ENCODE measurements around the gene ANKRD13A. TPM values are rescaled to one million over a fixed set of nuclear protein-coding genes. Genes with fewer than 3 reads are reported as not detected.
"Not testable (repeated sequence)": the region's sequence is repeated elsewhere in the genome, so short reads cannot be mapped to it uniquely, and the experiment has no call there.

ANKRD13A gene
- polyA plus RNA-seq, 1 donor = 29.3 TPM

DNA sequence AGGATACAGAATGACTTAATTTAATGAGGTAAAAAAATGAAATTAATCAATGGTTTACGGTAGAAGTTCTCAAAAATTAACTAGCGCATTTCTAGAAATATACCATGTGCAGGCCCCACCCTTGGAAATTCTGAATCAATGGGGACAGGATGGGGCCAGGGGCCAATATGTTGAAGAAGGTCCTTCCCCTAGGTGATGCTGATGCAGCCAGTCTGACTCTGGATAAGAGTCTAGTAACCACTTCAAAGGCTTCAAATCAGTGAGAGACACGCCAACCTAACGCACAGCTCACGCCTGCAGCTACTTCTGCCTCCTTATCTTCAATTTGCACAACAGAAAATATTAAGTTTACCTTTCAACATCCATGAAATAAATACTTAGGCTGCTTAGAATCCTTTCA lies 17.9 kb upstream of the ANKRD13A start:
- Histone ChIP-seq H3K27ac (ENCODE audit: low read length) (no peak overlapping the region), H3K4me1 (ENCODE audit: control insufficient read depth, insufficient read depth, low read length) (no peaks in the 10 kb centered on the region), H3K36me3 (ENCODE audit: control insufficient read depth, insufficient read depth, low read length) (peaks cover 87% of the 10 kb centered on the region), H3K4me3 (ENCODE audit: low read length) (no peak overlapping the region), H3K27me3 (ENCODE audit: control insufficient read depth, insufficient read depth, low read length) (no peaks in the 10 kb centered on the region), H3K9me3 (ENCODE audit: control insufficient read depth, low read depth, low read length) (peaks cover 3% of the 10 kb centered on the region)
- whole genome bisulfite sequencing (ENCODE audit: insufficient coverage, low lambda C conversion rate) = 97% methylated on average over 5 of the region's 5 CpGs
- DNase-seq = no peak

DNA sequence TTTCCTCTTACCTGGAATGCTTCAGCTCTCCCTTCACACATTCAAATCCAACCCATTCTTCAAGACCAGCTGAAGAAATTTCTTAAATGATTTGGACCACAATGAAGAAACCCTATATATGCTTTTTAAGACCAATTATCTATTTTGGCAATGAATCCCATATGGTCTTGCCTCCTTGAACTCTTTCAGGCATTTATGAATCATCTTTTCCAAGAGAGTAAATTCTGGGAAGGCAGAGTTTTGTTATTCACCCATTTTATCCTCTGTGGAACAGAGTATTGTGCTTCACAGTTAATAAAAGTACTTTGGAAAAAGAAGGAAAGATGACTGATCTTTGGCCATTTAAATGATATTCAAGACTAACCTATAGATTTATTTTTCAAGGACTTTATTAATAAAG lies 17.0 kb upstream of the ANKRD13A start:
- no peak overlapping the region for H3K4me3 ChIP-seq (ENCODE audit: low read length)
- no peak overlapping the region for H3K27ac ChIP-seq (ENCODE audit: low read length)
- H3K4me1 ChIP-seq (ENCODE audit: control insufficient read depth, insufficient read depth, low read length) = no peaks in the 10 kb centered on the region
- no peaks in the 10 kb centered on the region for H3K27me3 ChIP-seq (ENCODE audit: control insufficient read depth, insufficient read depth, low read length)
- peaks cover 3% of the 10 kb centered on the region for H3K9me3 ChIP-seq (ENCODE audit: control insufficient read depth, low read depth, low read length)
- peaks cover 80% of the 10 kb centered on the region for H3K36me3 ChIP-seq (ENCODE audit: control insufficient read depth, insufficient read depth, low read length)
- DNase-seq = no peak

DNA sequence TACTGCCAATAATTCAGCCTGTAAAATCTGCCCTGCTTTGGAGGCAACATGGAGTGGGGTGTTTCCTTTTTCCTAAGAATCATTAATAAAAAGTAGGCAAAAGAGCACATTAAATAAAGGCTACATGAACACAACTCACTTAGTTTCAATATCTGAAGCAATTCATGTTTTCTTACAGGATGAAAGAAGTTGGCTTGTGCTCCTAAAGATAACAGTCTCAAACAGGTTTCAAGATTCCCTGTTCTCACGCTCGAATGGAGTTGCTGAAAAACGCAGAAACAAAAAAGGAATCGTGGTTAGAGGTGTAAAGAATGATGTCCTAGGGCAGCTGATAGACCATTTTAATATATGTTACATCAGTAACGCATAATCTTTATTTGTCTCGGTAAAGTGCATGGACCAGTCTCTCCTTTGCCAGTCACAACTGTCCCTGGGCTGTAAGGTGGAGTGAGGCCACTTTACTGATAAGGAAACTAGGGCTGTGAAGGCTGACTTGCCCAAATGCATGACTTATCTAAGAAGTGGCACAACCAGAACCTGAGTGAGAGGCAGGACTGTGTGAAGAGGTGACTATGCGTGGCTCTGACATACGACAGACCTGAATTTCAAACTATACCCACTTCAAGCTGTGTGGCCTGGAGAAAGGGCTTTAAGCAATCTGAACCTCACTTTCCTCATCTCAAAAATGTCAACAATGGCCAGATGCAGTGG lies 15.6 kb upstream of the ANKRD13A start:
- WGBS (ENCODE audit: insufficient coverage, low lambda C conversion rate) = 100% methylated on average over 3 of the region's 8 CpGs
- Histone ChIP-seq H3K4me1 (ENCODE audit: control insufficient read depth, insufficient read depth, low read length) (no peaks in the 10 kb centered on the region), H3K27me3 (ENCODE audit: control insufficient read depth, insufficient read depth, low read length) (no peaks in the 10 kb centered on the region), H3K36me3 (ENCODE audit: control insufficient read depth, insufficient read depth, low read length) (peaks cover 79% of the 10 kb centered on the region), H3K4me3 (ENCODE audit: low read length) (no peak overlapping the region), H3K9me3 (ENCODE audit: control insufficient read depth, low read depth, low read length) (peaks cover 3% of the 10 kb centered on the region), H3K27ac (ENCODE audit: low read length) (no peak overlapping the region)
- DNase-seq = no peak

DNA sequence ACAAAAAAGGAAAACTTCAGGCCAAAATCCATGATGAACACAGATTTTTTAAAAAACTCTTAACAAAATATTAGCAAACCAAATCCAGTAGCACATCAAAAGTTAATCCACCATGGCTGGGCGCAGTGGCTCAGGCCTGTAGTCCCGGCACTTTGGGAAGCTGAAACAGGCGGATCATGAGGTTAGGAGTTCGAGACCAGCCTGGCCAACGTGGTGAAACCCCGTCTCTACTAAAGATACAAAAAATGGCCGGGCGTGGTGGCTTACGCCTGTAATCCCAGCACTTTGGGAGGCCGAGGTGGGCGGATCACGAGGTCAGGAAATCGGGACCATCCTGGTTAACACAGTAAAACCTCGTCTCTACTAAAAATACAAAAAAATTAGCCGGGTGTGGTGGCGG lies 13.0 kb upstream of the ANKRD13A start:
- H3K4me1 ChIP-seq (ENCODE audit: control insufficient read depth, insufficient read depth, low read length); DNase-seq; H3K9me3 ChIP-seq (ENCODE audit: control insufficient read depth, low read depth, low read length); H3K27me3 ChIP-seq (ENCODE audit: control insufficient read depth, insufficient read depth, low read length); H3K27ac ChIP-seq (ENCODE audit: low read length); H3K4me3 ChIP-seq (ENCODE audit: low read length): not testable (repeated sequence)
- WGBS (ENCODE audit: insufficient coverage, low lambda C conversion rate) = 100% methylated on average over 3 of the region's 16 CpGs
- peaks cover 74% of the 10 kb centered on the region for H3K36me3 ChIP-seq (ENCODE audit: control insufficient read depth, insufficient read depth, low read length)

DNA sequence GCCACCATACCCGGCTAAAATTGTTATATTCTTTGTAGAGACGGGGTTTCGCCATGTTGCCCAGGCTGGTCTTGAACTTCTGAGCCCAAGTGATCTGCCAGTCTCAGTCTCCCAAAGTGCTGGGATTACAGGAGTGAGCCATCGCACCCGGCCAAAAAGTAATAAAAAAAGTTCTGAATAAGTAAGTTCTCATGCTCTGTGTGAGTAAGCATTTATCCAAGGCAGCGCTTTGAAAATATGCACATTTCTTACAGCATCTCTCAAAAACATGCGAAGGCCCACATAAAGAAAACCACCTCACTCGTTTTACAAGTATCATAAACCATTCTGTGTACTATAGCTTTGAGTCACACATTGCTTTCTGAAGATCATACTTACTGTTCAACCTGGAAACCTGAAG lies 11.6 kb upstream of the ANKRD13A start:
- 100% methylated on average over 1 of the region's 8 CpGs for WGBS (ENCODE audit: insufficient coverage, low lambda C conversion rate)

DNA sequence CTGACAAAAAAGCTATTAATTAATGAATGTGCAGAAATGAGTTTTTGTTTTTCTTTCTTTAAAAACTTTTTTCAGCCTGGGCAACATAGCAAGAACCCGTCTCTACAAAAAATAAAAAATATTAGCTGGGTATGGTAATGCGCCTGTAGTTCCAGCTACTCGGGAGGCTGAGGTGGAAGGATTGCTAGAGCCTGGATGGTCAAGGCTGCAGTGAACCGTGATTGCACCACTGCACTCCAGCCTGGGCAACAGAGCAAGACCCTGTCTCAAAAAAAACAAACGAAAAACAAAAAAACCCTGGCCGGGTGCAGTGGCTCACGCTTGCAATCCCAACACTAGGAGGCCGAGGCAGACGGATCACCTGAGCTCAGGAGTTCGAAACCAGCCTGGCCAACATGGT lies 11.0 kb upstream of the ANKRD13A start:
- no peak for DNase-seq
- Histone ChIP-seq H3K27ac (ENCODE audit: low read length) (no peak overlapping the region), H3K36me3 (ENCODE audit: control insufficient read depth, insufficient read depth, low read length) (peaks cover 60% of the 10 kb centered on the region), H3K4me3 (ENCODE audit: low read length) (no peak overlapping the region), H3K27me3 (ENCODE audit: control insufficient read depth, insufficient read depth, low read length) (no peaks in the 10 kb centered on the region), H3K4me1 (ENCODE audit: control insufficient read depth, insufficient read depth, low read length) (no peaks in the 10 kb centered on the region), H3K9me3 (ENCODE audit: control insufficient read depth, low read depth, low read length) (no peaks in the 10 kb centered on the region)
- 100% methylated on average over 1 of the region's 10 CpGs for WGBS (ENCODE audit: insufficient coverage, low lambda C conversion rate)

More for the DNA sequence above, 11.6 kb upstream of the ANKRD13A start:
- Histone ChIP-seq H3K27me3 (ENCODE audit: control insufficient read depth, insufficient read depth, low read length) (no peaks in the 10 kb centered on the region), H3K9me3 (ENCODE audit: control insufficient read depth, low read depth, low read length) (no peaks in the 10 kb centered on the region), H3K4me1 (ENCODE audit: control insufficient read depth, insufficient read depth, low read length) (no peaks in the 10 kb centered on the region), H3K27ac (ENCODE audit: low read length) (no peak overlapping the region), H3K4me3 (ENCODE audit: low read length) (no peak overlapping the region), H3K36me3 (ENCODE audit: control insufficient read depth, insufficient read depth, low read length) (peaks cover 67% of the 10 kb centered on the region)
- DNase-seq = no peak

DNA sequence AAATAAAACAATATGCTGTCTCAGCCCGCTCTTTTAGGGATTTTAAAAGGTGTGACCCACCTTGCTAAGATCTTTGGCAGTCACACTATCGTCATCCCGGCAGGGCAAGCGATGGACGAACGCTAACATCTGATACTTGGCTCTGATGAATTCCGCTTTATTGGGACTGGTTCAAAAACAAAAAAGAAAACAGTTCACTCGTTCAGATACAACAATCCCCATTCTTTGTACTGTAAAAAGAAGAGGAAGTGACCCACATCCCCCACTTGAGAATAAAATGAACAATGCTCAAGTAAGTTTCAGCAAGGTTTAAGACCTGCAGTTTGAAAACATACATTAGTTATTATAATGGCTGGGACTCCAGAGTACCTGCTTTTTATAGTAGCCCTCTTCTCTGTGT lies 10.3 kb upstream of the ANKRD13A start:
- Histone ChIP-seq H3K9me3 (ENCODE audit: control insufficient read depth, low read depth, low read length) (no peaks in the 10 kb centered on the region), H3K4me3 (ENCODE audit: low read length) (no peak overlapping the region), H3K4me1 (ENCODE audit: control insufficient read depth, insufficient read depth, low read length) (no peaks in the 10 kb centered on the region), H3K27ac (ENCODE audit: low read length) (peak overlapping the region; percentile 43), H3K27me3 (ENCODE audit: control insufficient read depth, insufficient read depth, low read length) (no peaks in the 10 kb centered on the region), H3K36me3 (ENCODE audit: control insufficient read depth, insufficient read depth, low read length) (peaks cover 54% of the 10 kb centered on the region)
- no peak for DNase-seq
- 95% methylated on average over 7 of the region's 8 CpGs for WGBS (ENCODE audit: insufficient coverage, low lambda C conversion rate)

DNA sequence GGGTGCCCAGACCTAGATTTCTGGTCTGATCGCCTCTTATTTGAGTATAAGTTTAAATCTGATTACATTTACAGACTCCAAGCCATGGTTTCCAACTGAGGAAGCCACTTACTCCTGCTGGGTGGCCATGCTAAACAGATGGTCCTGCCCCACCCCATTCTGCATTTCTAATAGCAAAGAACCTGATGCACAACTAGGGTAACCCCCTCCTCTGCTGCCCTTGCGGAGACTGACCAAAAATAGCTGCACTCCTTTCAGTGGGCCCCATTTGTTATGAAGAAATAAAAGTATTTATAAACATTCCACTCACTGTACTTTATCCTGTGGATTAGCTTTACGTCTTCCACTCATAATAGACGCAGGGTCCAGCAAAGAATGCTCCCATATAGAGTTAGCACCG lies 9.8 kb upstream of the ANKRD13A start:
- H3K36me3 ChIP-seq (ENCODE audit: control insufficient read depth, insufficient read depth, low read length) = peaks cover 49% of the 10 kb centered on the region
- H3K27ac ChIP-seq (ENCODE audit: low read length) = peak overlapping the region; percentile 43
- H3K4me3 ChIP-seq (ENCODE audit: low read length) = no peak overlapping the region
- DNase-seq = no peak
- H3K9me3 ChIP-seq (ENCODE audit: control insufficient read depth, low read depth, low read length) = no peaks in the 10 kb centered on the region
- WGBS (ENCODE audit: insufficient coverage, low lambda C conversion rate) = no CpG with 5 or more reads among the region's 5 CpGs
- H3K27me3 ChIP-seq (ENCODE audit: control insufficient read depth, insufficient read depth, low read length) = no peaks in the 10 kb centered on the region
- H3K4me1 ChIP-seq (ENCODE audit: control insufficient read depth, insufficient read depth, low read length) = peaks cover 3% of the 10 kb centered on the region

DNA sequence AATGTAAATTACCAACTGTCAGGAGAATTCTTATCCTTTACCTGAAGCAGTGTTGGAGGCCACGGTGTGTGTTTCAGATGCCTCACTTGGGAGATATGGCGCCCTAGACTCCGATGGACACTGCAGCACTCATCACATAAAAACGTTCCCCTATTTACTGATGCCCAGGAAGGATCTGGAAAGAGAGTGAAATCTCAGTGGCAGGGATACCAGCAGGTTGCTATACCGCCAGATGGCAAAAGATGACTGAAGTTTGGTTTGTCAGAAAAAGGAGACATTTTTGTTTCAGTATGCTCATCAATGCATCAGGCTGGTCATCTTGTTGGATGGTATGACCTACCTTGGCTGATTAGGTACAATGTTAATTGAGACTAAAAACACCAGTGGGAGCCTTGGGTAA lies 7.6 kb upstream of the ANKRD13A start:
- Histone ChIP-seq H3K9me3 (ENCODE audit: control insufficient read depth, low read depth, low read length) (no peaks in the 10 kb centered on the region), H3K27ac (ENCODE audit: low read length) (no peak overlapping the region), H3K36me3 (ENCODE audit: control insufficient read depth, insufficient read depth, low read length) (peaks cover 33% of the 10 kb centered on the region), H3K4me3 (ENCODE audit: low read length) (no peak overlapping the region), H3K4me1 (ENCODE audit: control insufficient read depth, insufficient read depth, low read length) (peaks cover 7% of the 10 kb centered on the region), H3K27me3 (ENCODE audit: control insufficient read depth, insufficient read depth, low read length) (no peaks in the 10 kb centered on the region)
- DNase-seq = no peak
- WGBS (ENCODE audit: insufficient coverage, low lambda C conversion rate) = 80% methylated on average over 1 of the region's 5 CpGs

DNA sequence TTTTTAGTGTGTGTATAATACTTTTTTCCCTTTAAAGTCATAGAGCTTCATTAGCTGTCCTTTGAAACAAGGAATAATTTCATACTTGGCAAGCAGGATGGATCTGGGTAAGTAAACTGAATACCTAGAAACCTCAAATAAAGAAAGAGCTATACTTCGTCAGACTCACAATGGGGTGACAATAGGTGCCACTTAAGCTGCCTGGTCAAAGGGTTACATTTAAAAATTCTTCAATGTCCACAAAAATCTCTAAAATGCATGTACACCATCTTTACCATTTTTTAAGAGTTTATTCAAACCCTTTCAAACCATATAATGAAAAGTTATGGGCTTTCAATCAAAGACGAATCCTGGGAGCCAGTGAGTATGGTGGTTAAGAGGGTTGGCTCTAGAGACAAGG lies 6.1 kb upstream of the ANKRD13A start:
- 100% methylated on average over 1 of the region's 2 CpGs for WGBS (ENCODE audit: insufficient coverage, low lambda C conversion rate)
- Histone ChIP-seq H3K27ac (ENCODE audit: low read length) (no peak overlapping the region), H3K4me1 (ENCODE audit: control insufficient read depth, insufficient read depth, low read length) (peaks cover 7% of the 10 kb centered on the region), H3K4me3 (ENCODE audit: low read length) (no peak overlapping the region), H3K9me3 (ENCODE audit: control insufficient read depth, low read depth, low read length) (no peaks in the 10 kb centered on the region), H3K27me3 (ENCODE audit: control insufficient read depth, insufficient read depth, low read length) (no peaks in the 10 kb centered on the region), H3K36me3 (ENCODE audit: control insufficient read depth, insufficient read depth, low read length) (peaks cover 27% of the 10 kb centered on the region)
- no peak for DNase-seq
